Progenitor cell of endocrine pancreas (in vitro differentiated cells): Measurements from ENCODE around the gene EXD3. TPM values are rescaled to one million over a fixed set of nuclear protein-coding genes. Genes with fewer than 3 reads are reported as not detected.

Experiments used
- DNase-seq: peaks from one replicate; pipeline ENCODE4 v3.0.0; 2021; ENCODE audit warnings: low spot score; ENCODE audit not compliant: unreplicated experiment
- H3K27ac Mint-ChIP-seq: 2 replicates; pipeline ENCODE4 v1.8.0; 2021; ENCODE audit warnings: mild to moderate bottlenecking, moderate library complexity, mixed read lengths
- H3K27me3 Mint-ChIP-seq: 2 replicates; pipeline ENCODE4 v1.8.0; 2021; ENCODE audit warnings: mixed read lengths
- H3K36me3 Mint-ChIP-seq: 2 replicates; pipeline ENCODE4 v1.8.0; 2022; ENCODE audit warnings: mixed read lengths; ENCODE audit not compliant: insufficient read depth
- H3K4me1 Mint-ChIP-seq: 2 replicates; pipeline ENCODE4 v1.8.0; 2021; ENCODE audit warnings: low read depth, mixed read lengths
- H3K4me3 Mint-ChIP-seq: 2 replicates; pipeline ENCODE4 v1.8.0; 2021; ENCODE audit warnings: low read depth, mild to moderate bottlenecking, moderate library complexity, mixed read lengths
- H3K9me3 Mint-ChIP-seq: 2 replicates; pipeline ENCODE4 v1.8.0; 2021; ENCODE audit warnings: low read depth, mixed read lengths
- CTCF ChIP-seq: fragments of 200-600 bp; sonication (generic); IDR thresholded peaks from one replicate; pipeline ENCODE4 v1.5.0; 2021; ENCODE audit warnings: antibody characterized with exemption, mild to moderate bottlenecking; ENCODE audit not compliant: unreplicated experiment
- total RNA-seq: library from RNA; stranded (reverse); gene quantifications from 2 replicates; pipeline ENCODE4 v1.2.1, GENCODE V29; 2021

EXD3 gene
- total RNA-seq, 1 donor from 2014 or later, result 31.7 TPM

- H3K36me3 Mint-ChIP-seq, result no peaks in the 10 kb centered on the region
- no peaks in the 10 kb centered on the region for H3K27me3 Mint-ChIP-seq
- H3K4me3 Mint-ChIP-seq, result no peak overlapping the region
- no peaks in the 10 kb centered on the region for H3K9me3 Mint-ChIP-seq
- H3K27ac Mint-ChIP-seq, result no peak overlapping the region
- no peak for DNase-seq
- no peaks in the 10 kb centered on the region for H3K4me1 Mint-ChIP-seq
- no peak for TF ChIP-seq CTCF
Measured at GRCh38 chr9:137428841-137429545, 6.0 kb upstream of the EXD3 start.

DNA sequence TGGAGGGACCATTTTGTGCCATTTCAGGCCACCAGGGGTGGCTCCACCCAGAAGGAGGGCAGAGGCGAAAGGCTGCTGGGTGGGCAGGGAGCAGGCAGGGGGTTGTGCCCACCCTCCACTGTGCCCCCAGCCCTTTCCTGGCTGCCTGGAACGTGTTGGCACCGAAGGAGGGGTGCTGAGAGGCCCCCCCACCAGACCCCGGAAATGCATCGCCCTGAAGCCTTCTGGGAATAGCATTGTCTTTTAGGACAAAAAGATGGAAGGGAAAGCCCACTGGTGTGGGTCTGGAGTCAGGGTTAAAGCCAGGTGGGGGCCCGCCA is 5.3 kb upstream of the EXD3 start:
- Mint-ChIP-seq H3K4me1 (no peaks in the 10 kb centered on the region), H3K4me3 (no peak overlapping the region), H3K9me3 (no peaks in the 10 kb centered on the region), H3K36me3 (no peaks in the 10 kb centered on the region), H3K27me3 (no peaks in the 10 kb centered on the region), H3K27ac (no peak overlapping the region)
- TF ChIP-seq CTCF, result no peak
- DNase-seq, result no peak

DNA sequence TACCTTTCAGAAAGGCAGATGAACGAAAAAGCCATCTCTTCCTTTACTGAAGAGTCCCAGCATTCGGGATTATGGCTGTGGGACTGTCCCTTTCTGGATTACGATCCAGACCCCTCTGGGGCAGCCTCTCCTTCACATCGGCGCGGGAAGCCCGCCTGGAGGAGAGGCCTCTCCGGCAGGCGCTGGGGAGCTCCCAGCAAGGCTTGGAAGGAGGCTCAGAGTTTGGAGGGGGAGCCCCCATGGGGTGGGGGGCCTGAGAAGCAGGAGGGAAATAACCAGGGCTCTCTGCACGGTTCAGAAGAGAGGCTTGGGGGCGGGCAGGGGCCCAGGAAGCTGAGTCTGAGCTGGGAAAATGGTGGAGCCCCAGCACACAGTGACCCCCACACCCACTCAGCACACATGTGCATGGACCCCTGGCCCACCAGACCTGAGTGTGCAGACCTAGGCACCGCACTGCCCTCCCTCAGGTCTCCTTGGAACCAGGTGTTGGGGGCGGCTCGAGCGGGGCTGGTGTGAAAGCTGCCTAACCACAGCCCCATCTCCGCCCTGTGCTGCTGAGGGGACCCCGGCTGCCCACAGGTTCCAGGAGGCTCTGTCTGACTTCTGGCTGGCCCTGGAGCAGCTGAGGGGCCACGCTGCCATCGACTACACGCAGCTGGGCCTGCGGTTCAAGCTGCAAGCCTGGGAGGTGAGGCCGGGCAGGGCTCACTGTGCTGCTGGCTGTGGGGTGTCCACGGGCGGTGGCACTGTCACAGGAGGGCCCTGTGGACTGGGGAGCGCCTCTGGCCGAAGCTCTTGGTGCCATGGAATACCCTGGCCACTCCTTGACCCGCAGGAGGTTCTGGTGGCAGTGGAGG is 4.7 kb upstream of the EXD3 start:
- no peaks in the 10 kb centered on the region for H3K27me3 Mint-ChIP-seq
- H3K36me3 Mint-ChIP-seq, result no peaks in the 10 kb centered on the region
- H3K27ac Mint-ChIP-seq, result no peak overlapping the region
- no peak for DNase-seq
- TF ChIP-seq CTCF, result no peak
- no peaks in the 10 kb centered on the region for H3K9me3 Mint-ChIP-seq
- no peak overlapping the region for H3K4me3 Mint-ChIP-seq
- no peaks in the 10 kb centered on the region for H3K4me1 Mint-ChIP-seq

DNA sequence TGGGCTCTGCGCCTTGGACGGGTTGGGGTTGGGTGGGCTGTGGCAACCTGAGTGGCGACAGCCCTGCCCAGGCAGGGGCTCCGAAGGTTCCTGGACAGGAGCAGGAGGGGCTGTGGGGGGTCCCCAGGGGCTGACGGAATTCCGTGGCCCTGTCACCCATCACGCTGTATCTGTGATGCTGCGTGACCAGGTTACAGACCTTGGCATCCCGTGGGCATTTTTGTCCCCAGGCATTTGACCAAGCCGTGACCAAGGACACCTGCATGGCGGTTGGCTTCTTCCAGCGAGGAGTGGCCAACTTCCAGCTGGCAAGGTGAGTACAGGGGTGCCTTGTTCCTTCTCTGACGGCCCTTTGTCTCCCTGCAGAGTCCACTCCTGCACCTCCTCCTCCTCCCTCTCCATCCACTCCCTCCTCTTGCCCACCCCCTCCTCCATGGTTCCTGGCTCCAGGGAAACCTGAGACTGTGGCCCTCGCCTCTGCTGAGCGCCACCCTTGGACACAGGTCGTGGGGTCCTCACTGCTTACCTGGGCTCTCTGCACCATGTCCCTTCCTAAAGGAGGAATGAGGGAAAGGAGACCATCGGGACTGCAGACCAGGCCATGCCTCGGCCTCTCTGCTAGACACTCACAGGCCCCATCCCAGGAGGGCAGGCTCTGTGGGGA is 3.2 kb upstream of the EXD3 start:
- Mint-ChIP-seq H3K4me3 (no peak overlapping the region), H3K4me1 (peaks cover 10% of the 10 kb centered on the region), H3K27me3 (no peaks in the 10 kb centered on the region), H3K9me3 (no peaks in the 10 kb centered on the region), H3K36me3 (no peaks in the 10 kb centered on the region), H3K27ac (no peak overlapping the region)
- no peak for TF ChIP-seq CTCF
- DNase-seq, result no peak

GRCh38 chr9:137423514-137424291 is 741 bp upstream of the EXD3 start:
- Mint-ChIP-seq H3K4me1 (peaks cover 10% of the 10 kb centered on the region), H3K27ac (no peak overlapping the region), H3K4me3 (peak overlapping the region; percentile 70), H3K9me3 (no peaks in the 10 kb centered on the region), H3K27me3 (no peaks in the 10 kb centered on the region), H3K36me3 (no peaks in the 10 kb centered on the region)
- no peak for DNase-seq
- TF ChIP-seq CTCF, result no peak
